Measurements from ENCODE around the gene STOML1.

- no peak for TF ChIP-seq CTCF (conservative IDR thresholded peaks at IDR 0.05; ENCODE audit: low read depth, low read length)
- TF ChIP-seq EZH2phosphoT487 (IDR thresholded peaks at IDR 0.05; ENCODE audit: borderline replicate concordance, low read length) = no peak
- TF ChIP-seq EZH2 (IDR thresholded peaks at IDR 0.05; ENCODE audit: low read length, unreplicated experiment) = no peak
Observed at GRCh38 chr15:73957276-73957675, 34.8 kb downstream of the STOML1 start.

All from PC-3 (cell line).